ENCODE results near the gene TBK1.

- TF ChIP-seq POLR2A (IDR thresholded peaks at IDR 0.05) = no peak
- no peak for TF ChIP-seq CTCF (IDR thresholded peaks at IDR 0.05)
- no peak for TF ChIP-seq POLR2AphosphoS5 (IDR thresholded peaks at IDR 0.05)
Measured at GRCh38 chr12:64445490-64445889, 6.4 kb upstream of the TBK1 start.

Measured in upper lobe of left lung (tissue), 4 donors.